ENCODE data around the gene NOL4L. TPM values are rescaled to one million over a fixed set of nuclear protein-coding genes. Genes with fewer than 3 reads are reported as not detected.

Gene NOL4L
- total and polyA plus RNA-seq, 2 experiments from 2014 or later = 38.8 to 39.2 TPM

DNA sequence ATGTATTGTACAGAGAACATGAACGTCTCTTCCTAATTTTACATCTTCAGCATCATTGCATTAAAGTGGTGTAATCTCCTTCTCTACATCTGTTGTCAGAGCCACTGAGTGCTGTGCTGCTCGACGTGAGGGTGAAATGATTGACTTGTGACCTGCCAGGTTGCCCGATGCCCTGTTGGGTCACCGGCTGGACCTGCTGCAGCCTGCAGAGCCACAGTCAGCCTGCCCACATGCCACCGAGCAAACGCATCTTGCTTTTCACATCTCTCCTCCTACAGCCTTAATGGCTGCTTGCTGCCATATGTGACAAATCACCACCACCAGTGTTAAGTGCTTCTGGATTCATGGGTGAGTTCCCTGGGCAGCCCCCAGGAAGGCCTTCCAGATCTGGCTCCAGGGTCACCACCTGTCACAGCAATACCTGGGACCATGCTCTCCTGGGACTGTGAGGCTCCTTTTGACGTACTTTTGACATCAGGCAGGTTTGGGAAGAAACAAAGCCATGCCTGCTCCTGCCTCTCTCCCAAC lies 146.7 kb downstream of the NOL4L start:
- H3K9me2 ChIP-seq (ENCODE audit: insufficient read depth) = 0 out of 2 replicates have a peak, but pooled peaks cover 4% of the 10 kb centered on the region
- DNase-seq (ENCODE audit: low spot score) = no peak
- H3K4me3 Mint-ChIP-seq = no peak overlapping the region
- H4K20me1 ChIP-seq (replicated peaks; ENCODE audit: insufficient read depth) = peaks cover 25% of the 10 kb centered on the region
- no peaks in the 10 kb centered on the region for H3K79me2 ChIP-seq (replicated peaks; ENCODE audit: insufficient read depth)
- H3F3A ChIP-seq (replicated peaks; ENCODE audit: low read depth) = no peaks in the 10 kb centered on the region
- H3K36me3 ChIP-seq (ENCODE audit: insufficient read depth) = no peaks in the 10 kb centered on the region; the same call in 1 of the 2 replicates
- no peak overlapping the region for H3K4me2 ChIP-seq
- H3K4me1 Mint-ChIP-seq = peaks cover 10% of the 10 kb centered on the region; the same call in 2 of the 3 replicates
- H3K27me3 Mint-ChIP-seq (ENCODE audit: insufficient read depth, low read depth, poor library complexity) = no peaks in the 10 kb centered on the region
- no peak for TF ChIP-seq ZNF462 (CRISPR knock-in tag; IDR thresholded peaks at IDR 0.05)
- no peak for TF ChIP-seq REST (IDR thresholded peaks at IDR 0.05; ENCODE audit: unreplicated experiment)
- no peak for TF ChIP-seq CTCF (conservative IDR thresholded peaks at IDR 0.05; ENCODE audit: low read depth in 2 of 2)
- TF ChIP-seq CREB1 (CRISPR knock-in tag; IDR thresholded peaks at IDR 0.05; ENCODE audit: low read depth) = no peak
- TF ChIP-seq EZH2 (IDR thresholded peaks at IDR 0.05; ENCODE audit: low read depth, unreplicated experiment) = no peak
- H3K27ac ChIP-seq (ENCODE audit: low read depth) = no peak overlapping the region
- H2AFZ ChIP-seq = no peak overlapping the region
- no peaks in the 10 kb centered on the region for H3K9me3 Mint-ChIP-seq
- no peak for ATAC-seq
- H3K27me3 ChIP-seq (ENCODE audit: insufficient read depth) = no peaks in the 10 kb centered on the region
- no peak overlapping the region for H3K4me3 ChIP-seq
- 0 out of 2 replicates have a peak, but pooled peaks cover 8% of the 10 kb centered on the region for H3K4me1 ChIP-seq (ENCODE audit: insufficient read depth)
- H3K27ac Mint-ChIP-seq = no peak overlapping the region
- H3K36me3 Mint-ChIP-seq (ENCODE audit: low read depth) = peaks cover 12% of the 10 kb centered on the region

All from GM23338 (cell line).